ENCODE results near the gene CDC42EP2.

CDC42EP2 gene

GRCh38 chr11:65362966-65363365, 48.3 kb downstream of the CDC42EP2 start:
- no peak for DNase-seq

- DNase-seq: no peak
These were observed 49.1 kb downstream of the CDC42EP2 start for GRCh38 chr11:65363770-65364169.

- DNase-seq: peak; percentile 92
These were observed 51.7 kb downstream of the CDC42EP2 start for GRCh38 chr11:65366340-65366773.

- DNase-seq: no peak
These were observed 56.0 kb downstream of the CDC42EP2 start for GRCh38 chr11:65370659-65371049.
